K562 (cell line): ENCODE results near the gene CXCR5. TPM values are rescaled to one million over a fixed set of nuclear protein-coding genes. Genes with fewer than 3 reads are reported as not detected.

Experiments
- ARNT ChIP-seq, 2 experiments: fragments of 450-650 bp; IDR thresholded peaks; 2 replicates each; pipeline ENCODE4 v1.6.1; 2016; ENCODE audit warnings: mild to moderate bottlenecking in 1 of 2
- CEBPB ChIP-seq: fragments of 450-650 bp; IDR thresholded peaks from 2 replicates; pipeline ENCODE4 v1.6.1; 2016; ENCODE audit warnings: missing genetic modification characterization, missing compliant biosample characterization
- FOS ChIP-seq: IDR thresholded peaks from 3 replicates; pipeline ENCODE4 v1.6.1; 2011; ENCODE audit not compliant: insufficient read length; ENCODE audit errors: extremely low read depth
- JUNB ChIP-seq: fragments of 450-650 bp; formaldehyde crosslinking; conservative IDR thresholded peaks from 2 replicates; pipeline ENCODE4 v1.4.0; 2020; ENCODE audit warnings: mild to moderate bottlenecking
- MTA2 ChIP-seq: fragments of 450-650 bp; IDR thresholded peaks from 2 replicates; pipeline ENCODE4 v1.6.1; 2016; ENCODE audit warnings: low read depth
- MYC ChIP-seq, 2 experiments: fragments of 250-450 bp in 1 of 2; sonication (Bioruptor Pico) in 1 of 2; IDR thresholded peaks; 2 replicates each; pipeline versions ENCODE4 v1.5.1 to v1.6.1; 2012 to 2021; ENCODE audit warnings: low read depth in 2 of 2, borderline replicate concordance in 1 of 2, improper control_type of control experiment in 1 of 2, low read length in 1 of 2, mild to moderate bottlenecking in 1 of 2, moderate library complexity in 1 of 2
- NUFIP1 ChIP-seq: fragments of 450-650 bp; IDR thresholded peaks from 2 replicates; pipeline ENCODE4 v1.6.1; 2018; ENCODE audit not compliant: partially characterized antibody
- PHF20 ChIP-seq: fragments of 450-650 bp; IDR thresholded peaks from 2 replicates; pipeline ENCODE4 v1.6.1; 2018; ENCODE audit not compliant: partially characterized antibody
- RBM15 ChIP-seq: fragments of 200-400 bp; formaldehyde crosslinking; IDR thresholded peaks from 2 replicates; pipeline ENCODE4 v1.6.1; 2018; ENCODE audit warnings: mild to moderate bottlenecking, low read length, moderate library complexity; ENCODE audit not compliant: insufficient read depth
- TCF15 ChIP-seq: fragments of 250-450 bp; sonication (Bioruptor Pico); IDR thresholded peaks from 2 replicates; pipeline ENCODE4 v1.8.0; 2022; ENCODE audit warnings: moderate library complexity, mild to moderate bottlenecking, inconsistent platforms
- ZNF76 ChIP-seq: fragments of 250-450 bp; sonication (Bioruptor Pico); IDR thresholded peaks from 2 replicates; pipeline ENCODE4 v1.4.0; 2020; ENCODE audit warnings: mild to moderate bottlenecking, moderate library complexity, borderline replicate concordance
- polyA plus RNA-seq, 8 experiments: library from polyadenylated mRNA; depleted of rRNA in 4 of 8; stranded (reverse) in 5 of 8; unstranded in 3 of 8; fragments of >200 nt; fragmentation: Nextera tagmentation in 2 of 8; fragmentation: Illumina TruSeq in 1 of 8; extraction: Ambion mirVana in 2 of 8; extraction: Trizol in 1 of 8; gene quantifications; 2 replicates each; pipeline versions ENCODE4 v1.2.1 to v1.2.3, GENCODE V29; 2011 to 2014; ENCODE audit warnings: inconsistent platforms in 1 of 8, missing spikeins in 1 of 8
- total RNA-seq, 7 experiments: library from RNA; depleted of rRNA in 6 of 7; stranded (reverse); fragments of >200 nt in 6 of 7; fragmentation: Illumina TruSeq in 2 of 7; extraction: Trizol in 2 of 7; gene quantifications; 2 replicates each; pipeline versions ENCODE4 v1.2.1 to v1.2.3, GENCODE V29; 2011 to 2021; ENCODE audit warnings: low replicate concordance in 1 of 7
- TF ChIP-seq, protein P1 (sequence below): fragments of 450-650 bp; IDR thresholded peaks from 2 replicates; pipeline ENCODE4 v1.6.1; 2016; ENCODE audit warnings: mild to moderate bottlenecking
- TF ChIP-seq, protein P2 (sequence below): fragments of 200-600 bp; sonication (generic); IDR thresholded peaks from one replicate; pipeline ENCODE4 v1.6.1; 2012; ENCODE audit warnings: mild to moderate bottlenecking, low read depth, low read length, inconsistent platforms

CXCR5 gene
- total and polyA plus RNA-seq, 9 of the 15 experiments (the other 6 are each of a cell fraction or from before 2014, with no cell fraction given): 0.03 to 0.06 TPM; not detected in 7

DNA sequence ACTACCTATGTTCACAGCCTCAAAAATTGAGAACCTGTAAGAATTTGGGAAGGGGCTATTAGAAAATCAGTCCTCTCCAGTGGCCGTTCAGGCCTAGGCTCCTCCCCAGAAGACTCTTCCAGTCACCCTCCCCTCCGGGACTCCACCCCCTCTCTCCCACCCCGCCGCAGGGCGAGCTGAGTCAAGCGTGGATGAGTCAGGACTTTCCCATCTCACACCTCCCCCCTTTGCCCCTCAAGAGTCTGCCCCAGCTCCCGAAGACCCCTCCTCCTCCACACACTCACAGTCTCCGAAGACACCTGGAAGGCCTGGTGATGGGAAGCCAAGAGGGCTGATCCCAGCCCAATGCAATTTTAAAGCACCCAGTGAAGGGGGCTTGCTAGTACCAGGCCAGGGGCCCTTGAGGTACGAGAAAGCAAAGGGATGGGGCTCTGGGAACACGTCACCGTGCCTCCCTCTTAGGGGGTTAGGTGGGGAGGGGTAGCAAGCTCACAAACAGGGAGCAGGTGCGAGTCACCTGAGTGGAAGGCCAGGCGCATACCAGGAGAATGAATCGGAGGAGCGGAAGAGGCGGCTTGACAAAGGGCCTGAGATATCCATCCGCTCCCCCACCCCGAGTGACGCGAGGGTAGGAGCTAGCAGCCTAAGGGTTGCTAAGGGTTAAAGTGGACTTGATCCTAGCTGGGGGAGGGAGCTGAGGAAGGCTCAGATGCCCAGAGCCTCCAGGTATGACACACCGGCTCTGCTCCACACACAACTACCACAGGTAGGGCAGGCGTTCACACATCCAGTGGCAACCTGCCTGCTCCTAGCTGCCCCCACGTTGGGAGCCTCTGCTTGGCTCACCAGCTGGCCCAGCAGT lies 28.4 kb downstream of the CXCR5 start (continued):
- TF ChIP-seq ARNT (IDR thresholded peaks at IDR 0.05) (peak; percentile 23 to 79; a peak in 1 of 4 replicates), MTA2 (peak; percentile 36; the same call in 1 of the 2 replicates), FOS (peak; percentile 48), RBM15 (no peak), ZNF76 (CRISPR knock-in tag) (no peak), PHF20 (no peak), JUNB (CRISPR knock-in tag) (no peak), MYC (IDR thresholded peaks at IDR 0.05; ENCODE audit: low read depth, low read length) (no peak; the same call in 1 of the 2 replicates), MYC (CRISPR knock-in tag; IDR thresholded peaks at IDR 0.05; ENCODE audit: borderline replicate concordance, low read depth) (no peak), NUFIP1 (no peak), TCF15 (CRISPR knock-in tag) (no peak), CEBPB (tag) (no peak)
- TF ChIP-seq, protein P1, sequence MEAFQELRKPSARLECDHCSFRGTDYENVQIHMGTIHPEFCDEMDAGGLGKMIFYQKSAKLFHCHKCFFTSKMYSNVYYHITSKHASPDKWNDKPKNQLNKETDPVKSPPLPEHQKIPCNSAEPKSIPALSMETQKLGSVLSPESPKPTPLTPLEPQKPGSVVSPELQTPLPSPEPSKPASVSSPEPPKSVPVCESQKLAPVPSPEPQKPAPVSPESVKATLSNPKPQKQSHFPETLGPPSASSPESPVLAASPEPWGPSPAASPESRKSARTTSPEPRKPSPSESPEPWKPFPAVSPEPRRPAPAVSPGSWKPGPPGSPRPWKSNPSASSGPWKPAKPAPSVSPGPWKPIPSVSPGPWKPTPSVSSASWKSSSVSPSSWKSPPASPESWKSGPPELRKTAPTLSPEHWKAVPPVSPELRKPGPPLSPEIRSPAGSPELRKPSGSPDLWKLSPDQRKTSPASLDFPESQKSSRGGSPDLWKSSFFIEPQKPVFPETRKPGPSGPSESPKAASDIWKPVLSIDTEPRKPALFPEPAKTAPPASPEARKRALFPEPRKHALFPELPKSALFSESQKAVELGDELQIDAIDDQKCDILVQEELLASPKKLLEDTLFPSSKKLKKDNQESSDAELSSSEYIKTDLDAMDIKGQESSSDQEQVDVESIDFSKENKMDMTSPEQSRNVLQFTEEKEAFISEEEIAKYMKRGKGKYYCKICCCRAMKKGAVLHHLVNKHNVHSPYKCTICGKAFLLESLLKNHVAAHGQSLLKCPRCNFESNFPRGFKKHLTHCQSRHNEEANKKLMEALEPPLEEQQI: no peak
- TF ChIP-seq, protein P2, sequence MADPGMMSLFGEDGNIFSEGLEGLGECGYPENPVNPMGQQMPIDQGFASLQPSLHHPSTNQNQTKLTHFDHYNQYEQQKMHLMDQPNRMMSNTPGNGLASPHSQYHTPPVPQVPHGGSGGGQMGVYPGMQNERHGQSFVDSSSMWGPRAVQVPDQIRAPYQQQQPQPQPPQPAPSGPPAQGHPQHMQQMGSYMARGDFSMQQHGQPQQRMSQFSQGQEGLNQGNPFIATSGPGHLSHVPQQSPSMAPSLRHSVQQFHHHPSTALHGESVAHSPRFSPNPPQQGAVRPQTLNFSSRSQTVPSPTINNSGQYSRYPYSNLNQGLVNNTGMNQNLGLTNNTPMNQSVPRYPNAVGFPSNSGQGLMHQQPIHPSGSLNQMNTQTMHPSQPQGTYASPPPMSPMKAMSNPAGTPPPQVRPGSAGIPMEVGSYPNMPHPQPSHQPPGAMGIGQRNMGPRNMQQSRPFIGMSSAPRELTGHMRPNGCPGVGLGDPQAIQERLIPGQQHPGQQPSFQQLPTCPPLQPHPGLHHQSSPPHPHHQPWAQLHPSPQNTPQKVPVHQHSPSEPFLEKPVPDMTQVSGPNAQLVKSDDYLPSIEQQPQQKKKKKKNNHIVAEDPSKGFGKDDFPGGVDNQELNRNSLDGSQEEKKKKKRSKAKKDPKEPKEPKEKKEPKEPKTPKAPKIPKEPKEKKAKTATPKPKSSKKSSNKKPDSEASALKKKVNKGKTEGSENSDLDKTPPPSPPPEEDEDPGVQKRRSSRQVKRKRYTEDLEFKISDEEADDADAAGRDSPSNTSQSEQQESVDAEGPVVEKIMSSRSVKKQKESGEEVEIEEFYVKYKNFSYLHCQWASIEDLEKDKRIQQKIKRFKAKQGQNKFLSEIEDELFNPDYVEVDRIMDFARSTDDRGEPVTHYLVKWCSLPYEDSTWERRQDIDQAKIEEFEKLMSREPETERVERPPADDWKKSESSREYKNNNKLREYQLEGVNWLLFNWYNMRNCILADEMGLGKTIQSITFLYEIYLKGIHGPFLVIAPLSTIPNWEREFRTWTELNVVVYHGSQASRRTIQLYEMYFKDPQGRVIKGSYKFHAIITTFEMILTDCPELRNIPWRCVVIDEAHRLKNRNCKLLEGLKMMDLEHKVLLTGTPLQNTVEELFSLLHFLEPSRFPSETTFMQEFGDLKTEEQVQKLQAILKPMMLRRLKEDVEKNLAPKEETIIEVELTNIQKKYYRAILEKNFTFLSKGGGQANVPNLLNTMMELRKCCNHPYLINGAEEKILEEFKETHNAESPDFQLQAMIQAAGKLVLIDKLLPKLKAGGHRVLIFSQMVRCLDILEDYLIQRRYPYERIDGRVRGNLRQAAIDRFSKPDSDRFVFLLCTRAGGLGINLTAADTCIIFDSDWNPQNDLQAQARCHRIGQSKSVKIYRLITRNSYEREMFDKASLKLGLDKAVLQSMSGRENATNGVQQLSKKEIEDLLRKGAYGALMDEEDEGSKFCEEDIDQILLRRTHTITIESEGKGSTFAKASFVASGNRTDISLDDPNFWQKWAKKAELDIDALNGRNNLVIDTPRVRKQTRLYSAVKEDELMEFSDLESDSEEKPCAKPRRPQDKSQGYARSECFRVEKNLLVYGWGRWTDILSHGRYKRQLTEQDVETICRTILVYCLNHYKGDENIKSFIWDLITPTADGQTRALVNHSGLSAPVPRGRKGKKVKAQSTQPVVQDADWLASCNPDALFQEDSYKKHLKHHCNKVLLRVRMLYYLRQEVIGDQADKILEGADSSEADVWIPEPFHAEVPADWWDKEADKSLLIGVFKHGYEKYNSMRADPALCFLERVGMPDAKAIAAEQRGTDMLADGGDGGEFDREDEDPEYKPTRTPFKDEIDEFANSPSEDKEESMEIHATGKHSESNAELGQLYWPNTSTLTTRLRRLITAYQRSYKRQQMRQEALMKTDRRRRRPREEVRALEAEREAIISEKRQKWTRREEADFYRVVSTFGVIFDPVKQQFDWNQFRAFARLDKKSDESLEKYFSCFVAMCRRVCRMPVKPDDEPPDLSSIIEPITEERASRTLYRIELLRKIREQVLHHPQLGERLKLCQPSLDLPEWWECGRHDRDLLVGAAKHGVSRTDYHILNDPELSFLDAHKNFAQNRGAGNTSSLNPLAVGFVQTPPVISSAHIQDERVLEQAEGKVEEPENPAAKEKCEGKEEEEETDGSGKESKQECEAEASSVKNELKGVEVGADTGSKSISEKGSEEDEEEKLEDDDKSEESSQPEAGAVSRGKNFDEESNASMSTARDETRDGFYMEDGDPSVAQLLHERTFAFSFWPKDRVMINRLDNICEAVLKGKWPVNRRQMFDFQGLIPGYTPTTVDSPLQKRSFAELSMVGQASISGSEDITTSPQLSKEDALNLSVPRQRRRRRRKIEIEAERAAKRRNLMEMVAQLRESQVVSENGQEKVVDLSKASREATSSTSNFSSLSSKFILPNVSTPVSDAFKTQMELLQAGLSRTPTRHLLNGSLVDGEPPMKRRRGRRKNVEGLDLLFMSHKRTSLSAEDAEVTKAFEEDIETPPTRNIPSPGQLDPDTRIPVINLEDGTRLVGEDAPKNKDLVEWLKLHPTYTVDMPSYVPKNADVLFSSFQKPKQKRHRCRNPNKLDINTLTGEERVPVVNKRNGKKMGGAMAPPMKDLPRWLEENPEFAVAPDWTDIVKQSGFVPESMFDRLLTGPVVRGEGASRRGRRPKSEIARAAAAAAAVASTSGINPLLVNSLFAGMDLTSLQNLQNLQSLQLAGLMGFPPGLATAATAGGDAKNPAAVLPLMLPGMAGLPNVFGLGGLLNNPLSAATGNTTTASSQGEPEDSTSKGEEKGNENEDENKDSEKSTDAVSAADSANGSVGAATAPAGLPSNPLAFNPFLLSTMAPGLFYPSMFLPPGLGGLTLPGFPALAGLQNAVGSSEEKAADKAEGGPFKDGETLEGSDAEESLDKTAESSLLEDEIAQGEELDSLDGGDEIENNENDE: no peak
